Body of pancreas (tissue), 4 donors: ENCODE results near the gene RIMS1. TPM values are rescaled to one million over a fixed set of nuclear protein-coding genes. Genes with fewer than 3 reads are reported as not detected.

Experiments
- ATAC-seq: fragments of 150-250 bp; one replicate; pipeline ENCODE4 v1.9.1; 2016
- DNase-seq, 4 donors: peaks; one replicate each; pipeline ENCODE4 v3.0.0-alpha.2; 2019
- H3K27ac ChIP-seq, 4 donors: fragments of 200-600 bp; sonication (generic); 1 replicate in 3 of 4; 2 replicates in 1 of 4; pipeline versions ENCODE4 v1.5.1 to v1.6.1; 2016 to 2019; ENCODE audit warnings: mild to moderate bottlenecking in 1 of 4, mixed read lengths in 1 of 4, moderate library complexity in 1 of 4
- H3K27me3 ChIP-seq, 2 donors: fragments of 200-600 bp; sonication (generic); one replicate each; pipeline ENCODE4 v1.6.0; 2016; ENCODE audit warnings: mild to moderate bottlenecking in 1 of 2
- H3K36me3 ChIP-seq, 2 donors: fragments of 200-600 bp; sonication (generic); replicated peaks in 1 of 2; 2 replicates each; pipeline ENCODE4 v1.5.1; 2016; ENCODE audit warnings: low read depth in 2 of 2; ENCODE audit not compliant: insufficient read depth in 1 of 2
- H3K4me1 ChIP-seq: fragments of 200-600 bp; sonication (generic); one replicate; pipeline ENCODE4 v1.6.0; 2016
- H3K4me3 ChIP-seq, 2 donors: fragments of 200-600 bp; sonication (generic); 1 replicate in 1 of 2; 2 replicates in 1 of 2; pipeline ENCODE4 v1.5.1; 2016 to 2019
- H3K9me3 ChIP-seq, 3 donors: fragments of 200-600 bp; sonication (generic); 1 replicate in 2 of 3; 2 replicates in 1 of 3; pipeline ENCODE4 v1.5.1; 2016
- CTCF ChIP-seq, 7 experiments: fragments of 450-650 bp in 4 of 7; fragments of 200-600 bp in 3 of 7; sonication (generic) in 3 of 7; IDR thresholded peaks; one replicate each; pipeline ENCODE4 v1.5.1; 2016 to 2019; ENCODE audit warnings: antibody characterized with exemption in 7 of 7
- POLR2A ChIP-seq, 3 donors: fragments of 450-650 bp; IDR thresholded peaks; one replicate each; pipeline ENCODE4 v1.6.1; 2016; ENCODE audit warnings: antibody characterized with exemption in 3 of 3, mild to moderate bottlenecking in 2 of 3
- WGBS, 2 donors: methylation state at CpG; one replicate each; pipeline ENCODE4 v1.1.5; 2017; 5-methylcytosine and 5-hydroxymethylcytosine counted together
- intact Hi-C: fragments of 100-400 bp; cut with DNase I; formaldehyde crosslinking; loops from one replicate; pipeline ENCODE4 v1.15.1; 2023
- total RNA-seq, 2 donors: library from RNA; depleted of rRNA; stranded (reverse); fragments of >200 nt; gene quantifications; one replicate each; pipeline ENCODE4 v1.1.0, GENCODE V29; 2016

The RIMS1 gene
- total RNA-seq, 2 donors from 2014 or later = 0.78 to 5.9 TPM

- Histone ChIP-seq H3K27me3 (no peaks in the 10 kb centered on the region), H3K27ac (no peak overlapping the region), H3K4me3 (no peak overlapping the region), H3K9me3 (no peaks in the 10 kb centered on the region), H3K4me1 (no peaks in the 10 kb centered on the region), H3K36me3 (no peaks in the 10 kb centered on the region)
- DNase-seq (no peak), ATAC-seq (no peak)
- no peak for TF ChIP-seq POLR2A (IDR thresholded peaks at IDR 0.05)
- no peak for TF ChIP-seq CTCF (IDR thresholded peaks at IDR 0.05)
- WGBS, 2 donors = 62 to 73% methylated on average over 4 of the region's 4 CpGs
- intact Hi-C loops = no loop called here
These were observed 91.5 kb downstream of the RIMS1 start for GRCh38 chr6:71977884-71978283.

GRCh38 chr6:71979911-71980310 lies 93.6 kb downstream of the RIMS1 start:
- no peak overlapping the region for H3K27ac ChIP-seq
- DNase-seq = no peak
- H3K4me1 ChIP-seq = no peaks in the 10 kb centered on the region
- no peaks in the 10 kb centered on the region for H3K27me3 ChIP-seq
- TF ChIP-seq POLR2A (IDR thresholded peaks at IDR 0.05) (no peak), CTCF (IDR thresholded peaks at IDR 0.05) (no peak)
- no peak for ATAC-seq
- no peaks in the 10 kb centered on the region for H3K9me3 ChIP-seq
- intact Hi-C loops = no loop called here
- 64 to 65% methylated on average over 2 of the region's 2 CpGs for WGBS, 2 donors
- H3K36me3 ChIP-seq = no peaks in the 10 kb centered on the region
- H3K4me3 ChIP-seq = no peak overlapping the region

GRCh38 chr6:71982389-71982788 lies 96.0 kb downstream of the RIMS1 start:
- Histone ChIP-seq H3K9me3 (no peaks in the 10 kb centered on the region), H3K4me3 (no peak overlapping the region), H3K36me3 (no peaks in the 10 kb centered on the region), H3K4me1 (no peaks in the 10 kb centered on the region), H3K27me3 (no peaks in the 10 kb centered on the region), H3K27ac (no peak overlapping the region)
- no peak for TF ChIP-seq CTCF (IDR thresholded peaks at IDR 0.05)
- no peak for TF ChIP-seq POLR2A (IDR thresholded peaks at IDR 0.05)
- intact Hi-C loops = no loop called here
- ATAC-seq (no peak), DNase-seq (no peak)
- WGBS, 2 donors = 11 to 32% methylated on average over 1 of the region's 1 CpG

GRCh38 chr6:71983131-71983530 lies 96.8 kb downstream of the RIMS1 start:
- Histone ChIP-seq H3K4me3 (no peak overlapping the region), H3K4me1 (no peaks in the 10 kb centered on the region), H3K9me3 (no peaks in the 10 kb centered on the region), H3K27ac (no peak overlapping the region), H3K36me3 (no peaks in the 10 kb centered on the region), H3K27me3 (no peaks in the 10 kb centered on the region)
- DNase-seq = no peak
- 76 to 78% methylated on average over 1 of the region's 1 CpG for WGBS, 2 donors
- TF ChIP-seq CTCF (IDR thresholded peaks at IDR 0.05) (no peak), POLR2A (IDR thresholded peaks at IDR 0.05) (no peak)
- no peak for ATAC-seq
- intact Hi-C loops = no loop called here

- TF ChIP-seq POLR2A (IDR thresholded peaks at IDR 0.05) (no peak), CTCF (IDR thresholded peaks at IDR 0.05) (no peak)
- no peak for ATAC-seq
- WGBS, 2 donors = 32 to 47% methylated on average over 1 of the region's 1 CpG
- Histone ChIP-seq H3K27me3 (no peaks in the 10 kb centered on the region), H3K36me3 (no peaks in the 10 kb centered on the region), H3K27ac (no peak overlapping the region), H3K4me3 (no peak overlapping the region), H3K4me1 (no peaks in the 10 kb centered on the region), H3K9me3 (no peaks in the 10 kb centered on the region)
- intact Hi-C loops = no loop called here
- no peak for DNase-seq
These were observed 108.4 kb downstream of the RIMS1 start for GRCh38 chr6:71994705-71995271.
